Panc1 (cell line): ENCODE measurements around the gene ADCK2.

ENCODE experiments used
- CTCF ChIP-seq: fragments of 450-650 bp; IDR thresholded peaks from 2 replicates; pipeline ENCODE4 v1.5.1; 2017; ENCODE audit warnings: mild to moderate bottlenecking
- REST ChIP-seq, 2 experiments: IDR thresholded peaks; 2 replicates each; pipeline ENCODE4 v1.6.1; 2011 to 2012; ENCODE audit warnings: low read depth in 2 of 2, control low read depth in 1 of 2, low read length in 1 of 2, mild to moderate bottlenecking in 1 of 2, moderate library complexity in 1 of 2; ENCODE audit not compliant: insufficient read depth in 1 of 2

GRCh38 chr7:140683657-140684056, 10.9 kb downstream of the ADCK2 start:
- no peak for TF ChIP-seq CTCF
- TF ChIP-seq REST (IDR thresholded peaks at IDR 0.05; ENCODE audit: insufficient read depth in 1 of 2, low read depth in 2 of 2, low read length in 1 of 2): no peak
